H9 (cell line): ENCODE data around the gene PBX1. TPM values are rescaled to one million over a fixed set of nuclear protein-coding genes. Genes with fewer than 3 reads are reported as not detected.

Source experiments
- DNase-seq: peaks from one replicate; pipeline ENCODE4 v3.0.0-alpha.2; 2017
- H2AFZ ChIP-seq: one replicate; pipeline ENCODE4 v1.6.1; 2013; ENCODE audit warnings: mild to moderate bottlenecking, low read length, control low read depth, moderate library complexity
- H2AK5ac ChIP-seq: 2 replicates; pipeline ENCODE4 v1.6.1; 2013; ENCODE audit warnings: low read length, control low read depth, mixed read lengths; ENCODE audit not compliant: insufficient read length
- H2BK120ac ChIP-seq: one replicate; pipeline ENCODE4 v1.6.1; 2013; ENCODE audit warnings: low read depth, mild to moderate bottlenecking, low read length, control low read depth, inconsistent platforms; ENCODE audit not compliant: poor library complexity, severe bottlenecking
- H2BK12ac ChIP-seq: 2 replicates; pipeline ENCODE4 v1.6.1; 2013; ENCODE audit warnings: low read length, control low read depth, mixed read lengths, low read depth; ENCODE audit not compliant: insufficient read length
- H2BK15ac ChIP-seq: 2 replicates; pipeline ENCODE4 v1.6.1; 2013; ENCODE audit warnings: low read depth, low read length, control low read depth
- H2BK20ac ChIP-seq: one replicate; pipeline ENCODE4 v1.6.1; 2013; ENCODE audit warnings: low read depth, mild to moderate bottlenecking, low read length, control low read depth, inconsistent platforms; ENCODE audit not compliant: poor library complexity, severe bottlenecking
- H2BK5ac ChIP-seq: 2 replicates; pipeline ENCODE4 v1.6.1; 2013; ENCODE audit warnings: low read length, control low read depth, mixed read lengths; ENCODE audit not compliant: insufficient read length
- H3K14ac ChIP-seq: 2 replicates; pipeline ENCODE4 v1.6.1; 2013; ENCODE audit warnings: low read length, control low read depth; ENCODE audit not compliant: insufficient read depth
- H3K18ac ChIP-seq: 2 replicates; pipeline ENCODE4 v1.6.1; 2013; ENCODE audit warnings: low read depth, mild to moderate bottlenecking, mixed read lengths, low read length, control low read depth; ENCODE audit not compliant: insufficient read length
- H3K23ac ChIP-seq: 2 replicates; pipeline ENCODE4 v1.6.1; 2013; ENCODE audit warnings: low read length, control low read depth, mixed read lengths, low read depth; ENCODE audit not compliant: insufficient read length
- H3K23me2 ChIP-seq: 2 replicates; pipeline ENCODE4 v1.6.1; 2013; ENCODE audit warnings: low read depth, mild to moderate bottlenecking, mixed read lengths, low read length, control low read depth; ENCODE audit not compliant: insufficient read length, poor library complexity, severe bottlenecking
- H3K27ac ChIP-seq: 2 replicates; pipeline ENCODE4 v1.5.1; 2013; ENCODE audit warnings: low read length, control low read depth, mixed read lengths, low read depth; ENCODE audit not compliant: insufficient read length
- H3K27me3 ChIP-seq: 2 replicates; pipeline ENCODE4 v1.6.1; 2013; ENCODE audit warnings: low read length, control low read depth, inconsistent platforms; ENCODE audit not compliant: insufficient read depth
- H3K4ac ChIP-seq: 2 replicates; pipeline ENCODE4 v1.6.1; 2013; ENCODE audit warnings: low read depth, mild to moderate bottlenecking, control low read depth, inconsistent platforms, low read length, moderate library complexity
- H3K4me1 ChIP-seq: 2 replicates; pipeline ENCODE4 v1.6.1; 2013; ENCODE audit warnings: low read length, control low read depth, inconsistent platforms; ENCODE audit not compliant: insufficient read depth
- H3K4me2 ChIP-seq: 2 replicates; pipeline ENCODE4 v1.6.1; 2013; ENCODE audit warnings: low read length, control low read depth, mixed read lengths; ENCODE audit not compliant: insufficient read length, insufficient read depth
- H3K56ac ChIP-seq: 2 replicates; pipeline ENCODE4 v1.6.1; 2013; ENCODE audit warnings: low read depth, mild to moderate bottlenecking, mixed read lengths, low read length, control low read depth; ENCODE audit not compliant: insufficient read length
- H3K79me1 ChIP-seq: 2 replicates; pipeline ENCODE4 v1.6.1; 2013; ENCODE audit warnings: low read depth, mild to moderate bottlenecking, moderate library complexity, low read length, control low read depth, inconsistent platforms; ENCODE audit not compliant: insufficient read depth, poor library complexity, severe bottlenecking
- H3K79me2 ChIP-seq: 2 replicates; pipeline ENCODE4 v1.6.1; 2013; ENCODE audit warnings: low read length, control low read depth, inconsistent platforms; ENCODE audit not compliant: insufficient read depth
- H3K9ac ChIP-seq: 2 replicates; pipeline ENCODE4 v1.6.1; 2013; ENCODE audit warnings: low read length, control low read depth, mixed read lengths; ENCODE audit not compliant: insufficient read length; ENCODE audit errors: extremely low read depth
- H3K9me3 ChIP-seq: one replicate; pipeline ENCODE4 v1.6.1; 2013; ENCODE audit warnings: low read depth, low read length, inconsistent platforms; ENCODE audit not compliant: control insufficient read depth
- H3T11ph ChIP-seq: one replicate; pipeline ENCODE4 v1.6.1; 2013; ENCODE audit warnings: mild to moderate bottlenecking, low read length, control low read depth, inconsistent platforms
- H4K20me1 ChIP-seq: one replicate; pipeline ENCODE4 v1.6.1; 2013; ENCODE audit not compliant: control insufficient read depth, insufficient read length, insufficient read depth
- H4K5ac ChIP-seq: 2 replicates; pipeline ENCODE4 v1.6.1; 2013; ENCODE audit warnings: low read depth, mild to moderate bottlenecking, mixed read lengths, low read length, control low read depth; ENCODE audit not compliant: insufficient read length
- H4K8ac ChIP-seq: replicated peaks from 2 replicates; pipeline ENCODE4 v1.6.1; 2013; ENCODE audit warnings: low read length, control low read depth, mixed read lengths, low read depth; ENCODE audit not compliant: insufficient read length
- H4K91ac ChIP-seq: 2 replicates; pipeline ENCODE4 v1.6.1; 2013; ENCODE audit warnings: low read depth, mild to moderate bottlenecking, moderate library complexity, mixed read lengths, low read length, control low read depth; ENCODE audit not compliant: insufficient read length
- H3K27ac Mint-ChIP-seq, 3 experiments: 2 replicates in 2 of 3; 3 replicates in 1 of 3; pipeline ENCODE4 v1.8.0; 2020 to 2021; ENCODE audit warnings: mixed read lengths in 3 of 3, mild to moderate bottlenecking in 1 of 3, moderate library complexity in 1 of 3
- H3K27me3 Mint-ChIP-seq: 2 replicates; pipeline ENCODE4 v1.8.0; 2021; ENCODE audit warnings: low read depth, mild to moderate bottlenecking, moderate library complexity, mixed read lengths
- H3K36me3 Mint-ChIP-seq, 3 experiments: 2 replicates in 2 of 3; 3 replicates in 1 of 3; pipeline ENCODE4 v1.8.0; 2020 to 2021; ENCODE audit warnings: low read depth in 3 of 3, mixed read lengths in 3 of 3; ENCODE audit not compliant: insufficient read depth in 1 of 3
- H3K4me1 Mint-ChIP-seq, 2 experiments: 2 replicates each; pipeline ENCODE4 v1.8.0; 2020; ENCODE audit warnings: mixed read lengths in 2 of 2
- H3K4me3 Mint-ChIP-seq, 2 experiments: 2 replicates in 1 of 2; 3 replicates in 1 of 2; pipeline ENCODE4 v1.8.0; 2020 to 2021; ENCODE audit warnings: mild to moderate bottlenecking in 2 of 2, mixed read lengths in 2 of 2, moderate library complexity in 1 of 2
- H3K9me3 Mint-ChIP-seq, 2 experiments: 2 replicates in 1 of 2; 3 replicates in 1 of 2; pipeline ENCODE4 v1.8.0; 2020; ENCODE audit warnings: mild to moderate bottlenecking in 2 of 2, mixed read lengths in 2 of 2, moderate library complexity in 1 of 2
- WGBS: extraction: QIAGEN DNeasy Blood & Tissue Kit; methylation state at CpG from one replicate; pipeline ENCODE4 v1.1.7; 2013; ENCODE audit warnings: missing lambda C conversion rate, low lambda C conversion rate, mixed read lengths; ENCODE audit not compliant: insufficient read length; ENCODE audit errors: extremely low coverage; 5-methylcytosine and 5-hydroxymethylcytosine counted together
- total RNA-seq: library from RNA; stranded (reverse); gene quantifications from 2 replicates; pipeline ENCODE4 v1.2.1, GENCODE V29; 2021
- TF ChIP-seq, protein P1 (sequence below): fragments of 200-600 bp; sonication (generic); conservative IDR thresholded peaks from 3 replicates; pipeline ENCODE4 v1.8.0; 2021; ENCODE audit warnings: antibody characterized with exemption, mild to moderate bottlenecking

PBX1 gene
- total RNA-seq, 1 experiment from 2014 or later, result 142 TPM

- no peaks in the 10 kb centered on the region for H3K23me2 ChIP-seq
- no peak overlapping the region for H4K91ac ChIP-seq
- no peak overlapping the region for H3K4ac ChIP-seq
- H3K56ac ChIP-seq, result no peak overlapping the region
- whole genome bisulfite sequencing, result no CpG with 5 or more reads among the region's 6 CpGs
- peak overlapping the region; percentile 15 for H3K18ac ChIP-seq
- no peak overlapping the region for H2AFZ ChIP-seq
- Mint-ChIP-seq H3K27ac (peak overlapping the region in 1 of 3 experiments; percentile 68; a peak in 1 of 7 replicates), H3K36me3 (peaks cover 0 to 10% (median 6%) of the 10 kb centered on the region in 3 experiments; a peak in 5 of 7 replicates), H3K27me3 (no peaks in the 10 kb centered on the region), H3K4me3 (no peak overlapping the region), H3K9me3 (no peaks in the 10 kb centered on the region), H3K4me1 (peaks cover 31 to 46% of the 10 kb centered on the region in 2 experiments)
- no peak overlapping the region for H2AK5ac ChIP-seq
- no peak overlapping the region for H2BK20ac ChIP-seq
- H4K20me1 ChIP-seq, result peaks cover 2% of the 10 kb centered on the region
- no peaks in the 10 kb centered on the region for H3K27me3 ChIP-seq
- no peak overlapping the region for H2BK5ac ChIP-seq
- no peak overlapping the region for H3K14ac ChIP-seq
- no peak for DNase-seq
- no peak overlapping the region for H2BK12ac ChIP-seq
- peaks cover 7% of the 10 kb centered on the region; the same call in 1 of the 2 replicates for H3K4me1 ChIP-seq
- TF ChIP-seq, protein P1, sequence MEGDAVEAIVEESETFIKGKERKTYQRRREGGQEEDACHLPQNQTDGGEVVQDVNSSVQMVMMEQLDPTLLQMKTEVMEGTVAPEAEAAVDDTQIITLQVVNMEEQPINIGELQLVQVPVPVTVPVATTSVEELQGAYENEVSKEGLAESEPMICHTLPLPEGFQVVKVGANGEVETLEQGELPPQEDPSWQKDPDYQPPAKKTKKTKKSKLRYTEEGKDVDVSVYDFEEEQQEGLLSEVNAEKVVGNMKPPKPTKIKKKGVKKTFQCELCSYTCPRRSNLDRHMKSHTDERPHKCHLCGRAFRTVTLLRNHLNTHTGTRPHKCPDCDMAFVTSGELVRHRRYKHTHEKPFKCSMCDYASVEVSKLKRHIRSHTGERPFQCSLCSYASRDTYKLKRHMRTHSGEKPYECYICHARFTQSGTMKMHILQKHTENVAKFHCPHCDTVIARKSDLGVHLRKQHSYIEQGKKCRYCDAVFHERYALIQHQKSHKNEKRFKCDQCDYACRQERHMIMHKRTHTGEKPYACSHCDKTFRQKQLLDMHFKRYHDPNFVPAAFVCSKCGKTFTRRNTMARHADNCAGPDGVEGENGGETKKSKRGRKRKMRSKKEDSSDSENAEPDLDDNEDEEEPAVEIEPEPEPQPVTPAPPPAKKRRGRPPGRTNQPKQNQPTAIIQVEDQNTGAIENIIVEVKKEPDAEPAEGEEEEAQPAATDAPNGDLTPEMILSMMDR, result no peak
- H4K8ac ChIP-seq, result no peak overlapping the region
- no peak overlapping the region for H2BK120ac ChIP-seq
- no peak overlapping the region for H2BK15ac ChIP-seq
- H4K5ac ChIP-seq, result no peak overlapping the region
- H3K23ac ChIP-seq, result no peak overlapping the region
- H3K4me2 ChIP-seq, result no peak overlapping the region
- H3K79me2 ChIP-seq, result peaks cover under 1% of the 10 kb centered on the region; the same call in 1 of the 2 replicates
- no peak overlapping the region for H3T11ph ChIP-seq
- H3K27ac ChIP-seq, result no peak overlapping the region
- no peaks in the 10 kb centered on the region for H3K9me3 ChIP-seq
- H3K9ac ChIP-seq, result no peak overlapping the region
- peaks cover 3% of the 10 kb centered on the region for H3K79me1 ChIP-seq
Measured at GRCh38 chr1:164759144-164759920, 200.3 kb downstream of the PBX1 start.
